Mesendoderm (in vitro differentiated cells): Measurements from ENCODE around the gene CBS. TPM values are rescaled to one million over a fixed set of nuclear protein-coding genes. Genes with fewer than 3 reads are reported as not detected.
"Not testable (repeated sequence)": the region's sequence is repeated elsewhere in the genome, so short reads cannot be mapped to it uniquely, and the experiment has no call there.

Experiments
- DNase-seq: peaks from one replicate; pipeline ENCODE4 v3.0.0; 2013
- H2AK5ac ChIP-seq: 2 replicates; pipeline ENCODE4 v1.6.1; 2013; ENCODE audit warnings: low read length, inconsistent platforms
- H2BK120ac ChIP-seq: 2 replicates; pipeline ENCODE4 v1.6.1; 2013; ENCODE audit warnings: low read depth, mild to moderate bottlenecking, low read length, moderate library complexity, mixed read lengths
- H2BK15ac ChIP-seq: replicated peaks from 2 replicates; pipeline ENCODE4 v1.6.1; 2013; ENCODE audit warnings: low read depth, mild to moderate bottlenecking, moderate library complexity
- H2BK5ac ChIP-seq: 2 replicates; pipeline ENCODE4 v1.6.1; 2013; ENCODE audit warnings: low read length, inconsistent platforms
- H3K18ac ChIP-seq: 2 replicates; pipeline ENCODE4 v1.6.1; 2013; ENCODE audit warnings: mild to moderate bottlenecking, low read length, mixed read lengths
- H3K23ac ChIP-seq: one replicate; pipeline ENCODE4 v1.6.1; 2013; ENCODE audit warnings: low read length
- H3K27ac ChIP-seq: 2 replicates; pipeline ENCODE4 v1.5.1; 2013; ENCODE audit warnings: low read depth, mild to moderate bottlenecking, inconsistent platforms, low read length, moderate library complexity
- H3K27me3 ChIP-seq: 2 replicates; pipeline ENCODE4 v1.6.1; 2013; ENCODE audit warnings: low read length, control low read depth, mild to moderate bottlenecking, inconsistent platforms; ENCODE audit not compliant: insufficient read depth, poor library complexity
- H3K36me3 ChIP-seq: 2 replicates; pipeline ENCODE4 v1.6.1; 2013; ENCODE audit warnings: low read length, inconsistent platforms; ENCODE audit not compliant: control insufficient read depth, insufficient read depth
- H3K4ac ChIP-seq: one replicate; pipeline ENCODE4 v1.6.1; 2013; ENCODE audit warnings: low read depth, mild to moderate bottlenecking, low read length, moderate library complexity
- H3K4me1 ChIP-seq: 2 replicates; pipeline ENCODE4 v1.6.1; 2013; ENCODE audit warnings: low read depth, low read length, inconsistent platforms; ENCODE audit not compliant: control insufficient read depth
- H3K4me2 ChIP-seq: 2 replicates; pipeline ENCODE4 v1.6.1; 2013; ENCODE audit warnings: low read length
- H3K4me3 ChIP-seq: 2 replicates; pipeline ENCODE4 v1.5.1; 2013; ENCODE audit warnings: mild to moderate bottlenecking, low read length
- H3K56ac ChIP-seq: one replicate; pipeline ENCODE4 v1.6.1; 2013; ENCODE audit warnings: low read length
- H3K79me1 ChIP-seq: 2 replicates; pipeline ENCODE4 v1.6.1; 2013; ENCODE audit warnings: low read length, inconsistent platforms
- H3K79me2 ChIP-seq: 2 replicates; pipeline ENCODE4 v1.6.1; 2013; ENCODE audit warnings: mild to moderate bottlenecking, low read length; ENCODE audit not compliant: control insufficient read depth, insufficient read depth
- H3K9ac ChIP-seq: 2 replicates; pipeline ENCODE4 v1.6.1; 2013; ENCODE audit warnings: low read length, inconsistent platforms
- H4K5ac ChIP-seq: one replicate; pipeline ENCODE4 v1.6.1; 2013; ENCODE audit warnings: low read length
- H4K8ac ChIP-seq: one replicate; pipeline ENCODE4 v1.6.1; 2013; ENCODE audit warnings: low read depth, mild to moderate bottlenecking, control low read depth, low read length, moderate library complexity
- whole genome bisulfite sequencing: extraction: QIAGEN DNeasy Blood & Tissue Kit; methylation state at CpG from one replicate; pipeline ENCODE4 v1.1.7; 2013; ENCODE audit warnings: low lambda C conversion rate, missing lambda C conversion rate; ENCODE audit not compliant: insufficient coverage; ENCODE audit errors: extremely low coverage; 5-methylcytosine and 5-hydroxymethylcytosine counted together
- polyA plus RNA-seq, 2 experiments: library from polyadenylated mRNA; stranded (reverse); fragments of 200-250 nt; gene quantifications; one replicate each; pipeline ENCODE4 v1.2.3, GENCODE V29; 2013

CBS gene
- 119 TPM for polyA plus RNA-seq (2013, experiment 1 of 2)
- 117 TPM for polyA plus RNA-seq (2013, experiment 2 of 2)

DNA sequence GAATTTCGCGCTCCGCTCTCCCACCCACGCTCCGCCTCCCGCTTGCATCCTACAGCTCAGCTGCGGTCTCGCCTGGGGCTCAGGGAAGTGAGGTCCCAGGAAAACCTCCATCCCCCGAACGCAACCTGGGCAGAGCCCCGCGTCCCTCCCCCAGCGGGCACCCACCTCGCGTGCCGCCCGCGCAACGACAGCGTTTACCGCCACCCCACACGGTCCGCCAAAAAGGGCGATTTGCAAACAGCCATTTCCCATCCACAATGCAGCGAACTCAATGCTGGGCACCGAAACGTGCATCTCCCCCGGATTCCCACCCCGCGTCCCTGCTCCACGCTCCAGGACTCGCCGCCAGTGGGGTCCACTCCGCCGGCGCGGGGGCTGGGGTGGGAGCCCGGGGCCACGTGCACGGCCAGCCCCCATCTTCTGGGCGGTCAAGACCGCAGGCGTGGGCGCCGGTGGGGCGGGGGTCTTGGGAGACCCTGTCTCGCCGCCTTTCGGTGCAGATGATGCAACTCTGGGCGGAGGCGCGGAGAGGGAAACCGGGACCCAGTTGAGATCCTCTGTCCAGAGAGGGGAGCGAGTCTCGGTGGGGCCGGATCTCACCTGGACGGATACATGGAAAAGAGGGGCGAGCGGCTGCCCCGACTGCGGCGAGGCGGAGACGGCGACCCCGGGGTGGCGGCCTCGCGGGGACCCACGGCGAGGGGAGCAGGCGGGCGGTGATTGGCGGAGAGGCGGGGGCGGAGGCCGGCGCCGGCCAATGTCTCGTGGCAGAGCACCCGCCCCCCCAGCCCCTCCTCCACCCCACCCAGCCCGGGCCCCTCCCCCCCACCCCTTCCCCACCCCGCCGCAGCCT is at the start of gene CBS:
CBS (minus strand) TSS at position 666 of the 853 bp plus-strand sequence. CDS start 3,642 bp downstream, outside the sequence.
- not testable (repeated sequence) for H3K9ac ChIP-seq, H2BK5ac ChIP-seq, H2AK5ac ChIP-seq, H3K79me2 ChIP-seq, H3K4me1 ChIP-seq, H3K18ac ChIP-seq, H3K23ac ChIP-seq, H2BK15ac ChIP-seq, H3K4ac ChIP-seq, H3K27ac ChIP-seq, H3K79me1 ChIP-seq, H3K4me2 ChIP-seq, H4K8ac ChIP-seq, H3K36me3 ChIP-seq, H3K27me3 ChIP-seq, H3K56ac ChIP-seq, H4K5ac ChIP-seq, DNase-seq, H2BK120ac ChIP-seq, H3K4me3 ChIP-seq
- no CpG with 5 or more reads among the region's 84 CpGs for WGBS

DNA sequence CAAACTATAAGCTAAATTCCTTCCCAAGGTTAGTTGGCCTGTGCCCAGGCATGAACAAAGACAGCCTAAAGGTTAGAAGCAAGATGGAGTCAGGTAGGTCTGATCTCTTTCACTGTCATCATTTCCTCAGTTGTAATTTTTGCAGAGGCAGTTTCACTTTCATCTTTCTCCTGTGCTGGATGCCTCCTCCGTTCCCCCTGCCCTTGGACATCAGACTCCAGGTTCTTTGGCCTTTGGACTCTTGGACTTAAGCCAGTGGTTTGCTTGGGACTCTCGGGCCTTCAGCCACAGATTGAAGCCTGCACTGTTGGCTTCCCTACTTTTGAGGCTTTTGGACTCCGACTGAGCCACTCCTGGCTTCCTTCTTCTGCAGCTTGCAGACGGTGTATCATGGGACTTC is 40.3 kb upstream of the CBS start:
- H4K8ac ChIP-seq, H3K56ac ChIP-seq, H3K9ac ChIP-seq, H3K27ac ChIP-seq, H3K4ac ChIP-seq, H2BK5ac ChIP-seq, H3K79me1 ChIP-seq, H3K4me3 ChIP-seq, H3K18ac ChIP-seq, H3K23ac ChIP-seq, H2BK15ac ChIP-seq, H2BK120ac ChIP-seq, DNase-seq, H3K4me2 ChIP-seq, H2AK5ac ChIP-seq, H4K5ac ChIP-seq, H3K79me2 ChIP-seq, H3K27me3 ChIP-seq, H3K4me1 ChIP-seq, H3K36me3 ChIP-seq: not testable (repeated sequence)
- WGBS, result no CpG with 5 or more reads among the region's 4 CpGs

DNA sequence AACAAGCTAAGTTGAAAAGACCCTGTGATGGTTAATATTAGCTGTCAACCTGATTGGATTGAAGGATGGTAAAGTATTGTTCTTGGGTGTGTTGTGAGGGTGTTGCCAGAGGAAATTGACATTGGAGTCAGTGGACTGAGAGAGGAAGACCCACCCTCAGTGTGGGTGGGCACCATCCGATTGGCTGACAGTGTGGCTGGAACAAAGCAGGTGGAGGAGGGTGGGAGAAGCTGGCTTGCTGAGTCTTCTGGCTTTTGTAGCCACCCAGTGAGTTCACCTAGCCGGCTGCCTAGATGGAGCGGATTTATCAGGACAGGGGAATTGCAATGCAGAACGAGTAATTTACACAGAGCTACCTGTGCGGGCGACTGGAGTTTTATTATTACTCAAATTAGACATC is 38.8 kb upstream of the CBS start:
- not testable (repeated sequence) for H3K23ac ChIP-seq, H3K4ac ChIP-seq, H3K9ac ChIP-seq, H3K27ac ChIP-seq, H3K4me2 ChIP-seq, H3K27me3 ChIP-seq, H2BK15ac ChIP-seq, DNase-seq, H2BK120ac ChIP-seq, H2AK5ac ChIP-seq, H3K4me1 ChIP-seq, H3K18ac ChIP-seq, H4K8ac ChIP-seq, H2BK5ac ChIP-seq, H3K36me3 ChIP-seq, H3K79me1 ChIP-seq, H3K4me3 ChIP-seq, H3K56ac ChIP-seq, H4K5ac ChIP-seq, H3K79me2 ChIP-seq
- no CpG with 5 or more reads among the region's 6 CpGs for WGBS

DNA sequence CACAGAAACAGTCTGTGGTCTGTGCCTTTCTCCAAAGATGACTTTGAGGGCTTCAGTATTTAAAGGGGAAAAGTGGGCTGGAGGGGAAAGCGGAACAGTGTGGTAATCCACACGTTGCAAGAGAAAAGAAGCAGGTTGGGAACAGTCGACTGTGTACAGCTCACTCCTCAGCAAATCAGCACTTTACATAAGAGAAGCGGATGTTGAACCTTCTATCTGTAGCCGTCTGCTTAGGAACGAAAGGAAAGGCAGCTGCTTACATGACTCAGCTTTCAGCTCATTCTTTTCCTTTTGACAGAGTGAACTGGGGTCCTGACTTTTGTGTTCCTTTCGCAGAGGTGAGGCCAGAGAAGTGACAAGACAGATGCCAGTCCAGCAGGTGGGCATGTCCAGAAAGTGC is 33.4 kb upstream of the CBS start:
- H4K5ac ChIP-seq, H2BK5ac ChIP-seq, H3K27me3 ChIP-seq, H3K4me2 ChIP-seq, H2BK15ac ChIP-seq, H3K23ac ChIP-seq, H3K27ac ChIP-seq, H2BK120ac ChIP-seq, H3K18ac ChIP-seq, H2AK5ac ChIP-seq, H3K79me1 ChIP-seq, H3K4me1 ChIP-seq, H4K8ac ChIP-seq, H3K9ac ChIP-seq, DNase-seq, H3K36me3 ChIP-seq, H3K56ac ChIP-seq, H3K79me2 ChIP-seq, H3K4ac ChIP-seq, H3K4me3 ChIP-seq: not testable (repeated sequence)
- no CpG with 5 or more reads among the region's 7 CpGs for WGBS

DNA sequence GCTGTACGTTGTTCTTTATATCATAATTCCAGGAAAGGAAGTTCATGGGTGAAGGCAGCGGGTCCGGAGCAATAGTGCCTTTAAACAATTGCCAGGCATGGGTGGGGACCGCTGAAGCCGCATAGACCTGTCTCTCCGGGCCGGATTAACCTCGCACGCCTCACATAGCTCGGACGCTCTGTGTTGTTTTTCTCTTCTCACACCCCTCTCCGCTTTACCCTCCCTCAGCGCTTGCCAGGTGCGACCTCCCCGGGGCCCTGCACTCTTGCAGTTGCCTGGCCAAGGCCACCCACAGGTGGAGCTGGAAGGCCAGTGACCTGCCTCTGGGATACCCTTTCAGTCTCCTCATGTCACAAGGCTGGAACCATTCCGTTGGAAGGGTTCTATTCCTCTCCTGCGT is 32.5 kb upstream of the CBS start:
- not testable (repeated sequence) for H3K36me3 ChIP-seq, DNase-seq, H3K4ac ChIP-seq, H2AK5ac ChIP-seq, H3K4me3 ChIP-seq, H3K27me3 ChIP-seq, H4K5ac ChIP-seq, H3K18ac ChIP-seq, H3K9ac ChIP-seq, H4K8ac ChIP-seq, H3K23ac ChIP-seq, H3K56ac ChIP-seq, H3K79me2 ChIP-seq, H3K4me2 ChIP-seq, H2BK15ac ChIP-seq, H3K79me1 ChIP-seq, H3K4me1 ChIP-seq, H2BK5ac ChIP-seq, H3K27ac ChIP-seq, H2BK120ac ChIP-seq
- WGBS, result no CpG with 5 or more reads among the region's 17 CpGs

DNA sequence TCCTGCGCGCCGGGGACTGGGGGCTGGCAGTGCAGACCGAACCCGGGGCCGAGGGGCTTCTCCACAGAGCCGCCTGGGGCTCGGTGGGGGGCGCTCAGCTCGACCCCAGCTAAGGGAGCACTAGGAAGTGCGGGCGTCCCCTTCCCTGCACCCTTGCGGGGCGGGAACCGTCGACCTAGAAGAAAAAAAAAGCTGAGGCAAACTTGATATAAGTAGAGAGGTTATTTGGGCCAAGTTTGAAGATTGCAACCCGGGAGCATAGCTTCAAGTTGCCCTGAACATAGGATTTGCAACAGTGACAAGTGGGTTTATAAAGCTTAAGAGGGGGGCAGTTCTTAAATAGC is 32.1 kb upstream of the CBS start:
- H2AK5ac ChIP-seq, H2BK15ac ChIP-seq, H3K36me3 ChIP-seq, H3K9ac ChIP-seq, H2BK5ac ChIP-seq, H3K4me3 ChIP-seq, H3K4ac ChIP-seq, H3K18ac ChIP-seq, H3K27ac ChIP-seq, H2BK120ac ChIP-seq, DNase-seq, H3K56ac ChIP-seq, H3K4me2 ChIP-seq, H3K4me1 ChIP-seq, H4K8ac ChIP-seq, H4K5ac ChIP-seq, H3K23ac ChIP-seq, H3K79me1 ChIP-seq, H3K27me3 ChIP-seq, H3K79me2 ChIP-seq: not testable (repeated sequence)
- no CpG with 5 or more reads among the region's 17 CpGs for WGBS
